ENCODE results near the gene TRIM29.
"Not testable (repeated sequence)": the region's sequence is repeated elsewhere in the genome, so short reads cannot be mapped to it uniquely, and the experiment has no call there.

The TRIM29 gene

GRCh38 chr11:120172054-120172911 lies 34.4 kb upstream of the TRIM29 start:
- DNase-seq = peak; percentile 69

- DNase-seq = no peak
Observed at GRCh38 chr11:120170741-120171261, 32.9 kb upstream of the TRIM29 start.

DNA sequence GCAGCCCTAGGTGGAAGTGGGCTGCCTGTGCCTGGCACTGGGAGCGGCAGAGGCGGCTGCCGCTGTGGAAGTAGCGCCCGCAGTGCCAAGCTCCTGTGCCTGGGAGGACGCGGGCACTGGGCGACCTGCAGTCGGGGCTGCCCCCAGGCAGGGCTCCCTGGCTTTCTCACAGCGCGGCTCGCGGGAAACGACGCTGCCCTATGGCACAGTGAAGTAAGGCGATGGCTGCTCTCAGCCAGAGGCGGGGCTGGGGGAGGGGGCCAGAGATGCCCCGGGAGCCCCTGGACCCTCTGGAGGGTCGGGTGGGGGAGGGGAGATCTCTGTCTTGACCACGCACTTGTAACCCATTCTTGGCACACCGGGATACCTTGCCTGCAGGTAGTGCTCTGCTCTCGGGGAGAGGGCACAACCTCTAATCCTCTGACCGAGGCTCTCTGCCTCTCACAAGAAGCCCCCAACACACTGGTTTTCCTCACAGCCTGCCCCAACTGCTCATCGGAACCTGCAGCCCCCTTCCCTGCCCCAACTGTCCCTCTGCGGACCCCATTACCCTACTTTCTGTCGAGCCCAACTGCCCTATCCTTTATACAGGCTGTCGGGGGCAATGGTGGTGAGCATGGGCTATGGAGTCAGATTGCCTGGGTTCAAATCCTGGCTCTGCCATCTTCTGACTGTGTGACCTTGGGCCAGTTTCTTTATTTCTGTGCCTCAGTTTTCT lies 32.2 kb upstream of the TRIM29 start:
- no peak for DNase-seq

GRCh38 chr11:120168960-120169681 lies 31.2 kb upstream of the TRIM29 start:
- DNase-seq = peak; percentile 71

DNA sequence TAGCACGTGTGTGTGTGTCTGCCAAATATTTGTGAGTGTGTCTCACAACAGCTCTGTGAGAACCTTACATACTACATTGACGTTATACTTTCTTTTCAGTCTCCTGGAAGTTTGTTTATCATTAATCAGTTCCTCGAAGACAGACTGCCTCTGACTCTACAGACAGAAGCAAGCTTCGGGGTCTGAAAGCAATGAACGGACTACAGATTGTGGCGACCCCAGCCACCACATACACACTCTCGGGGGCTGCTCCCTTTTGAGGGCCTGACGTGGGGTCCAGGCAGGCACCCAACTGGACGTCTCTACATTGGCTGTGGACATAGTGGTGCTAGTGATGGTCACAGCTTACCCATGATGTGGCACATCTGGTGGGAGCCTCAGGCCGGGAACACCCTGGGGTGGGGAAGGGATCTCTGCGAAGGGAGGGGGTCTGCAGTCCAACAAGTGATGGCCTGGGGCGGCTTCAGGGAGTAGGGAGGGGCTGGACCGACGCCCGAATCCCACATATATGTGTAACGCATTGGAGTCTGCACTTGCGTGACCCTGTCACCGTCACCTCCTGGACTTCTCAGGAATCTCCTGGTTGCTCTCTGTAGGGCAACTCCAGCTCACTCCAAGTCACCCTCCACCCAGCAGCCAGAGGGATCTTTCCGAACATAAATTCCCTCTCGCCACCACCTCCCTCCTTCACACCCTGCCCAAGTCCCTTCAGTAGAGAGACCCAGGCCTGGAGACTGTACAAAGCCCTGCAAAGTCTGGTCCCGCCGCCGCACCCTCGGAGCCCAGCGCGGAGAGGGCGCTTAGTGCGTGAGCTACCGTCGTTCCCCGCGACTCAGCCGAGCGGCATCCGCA lies 30.4 kb upstream of the TRIM29 start:
- DNase-seq = no peak

DNA sequence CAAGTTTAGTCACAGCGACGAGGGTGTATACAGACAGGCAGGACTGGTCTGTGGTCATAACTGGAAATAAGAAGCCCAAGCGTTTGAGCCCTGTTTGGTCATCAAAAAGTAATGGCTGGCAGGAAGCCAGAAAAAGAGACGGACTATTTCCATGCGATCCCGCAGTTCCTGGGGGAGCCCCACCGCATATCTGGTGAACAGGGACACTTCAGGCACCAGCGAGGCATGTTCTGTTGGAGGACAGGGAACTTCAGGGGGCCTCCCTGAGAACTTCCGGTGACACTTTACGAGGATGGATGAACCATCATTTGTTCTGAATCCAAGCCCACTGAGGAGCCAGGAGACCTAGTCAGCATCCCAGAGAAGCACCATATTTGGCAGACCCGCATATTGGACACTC lies 29.7 kb upstream of the TRIM29 start:
- DNase-seq = no peak

DNA sequence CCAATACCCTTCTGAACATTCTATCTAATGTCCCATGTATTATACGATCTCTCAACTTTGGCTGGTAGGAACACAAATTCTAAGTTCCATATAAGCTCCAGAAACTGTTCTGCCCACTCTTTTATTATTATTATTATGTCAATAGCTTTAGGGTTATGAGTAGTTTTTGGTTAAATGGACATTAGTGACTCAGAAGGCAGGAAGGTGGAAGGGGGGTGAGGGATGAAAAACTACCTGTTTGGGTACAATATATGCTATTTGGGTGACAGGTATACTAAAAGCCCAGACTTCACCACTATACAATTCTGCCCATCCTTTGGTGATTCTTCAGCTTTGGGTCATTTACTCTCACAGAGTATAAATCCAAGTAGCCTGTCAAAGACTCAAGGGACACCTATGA lies 22.5 kb upstream of the TRIM29 start:
- DNase-seq = no peak

DNA sequence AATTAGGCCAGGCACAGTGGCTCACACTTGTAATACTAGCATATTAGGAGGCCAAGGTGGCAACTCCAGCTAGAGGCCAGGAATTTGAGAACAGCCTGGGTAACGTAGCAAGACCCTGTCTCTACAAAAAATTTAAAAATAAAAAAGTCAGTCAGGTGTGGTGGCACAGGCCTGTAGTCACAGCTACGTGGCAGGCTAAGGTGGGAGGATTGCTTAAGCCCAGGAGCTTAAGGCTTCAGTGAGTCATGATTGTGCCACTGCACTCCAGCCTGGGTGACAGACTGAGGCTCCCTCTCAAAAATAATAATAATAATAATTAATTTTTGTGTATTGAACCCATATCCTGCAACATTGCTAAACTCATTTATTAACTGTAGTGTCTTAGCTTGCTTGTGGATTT lies 15.3 kb upstream of the TRIM29 start:
- no peak for DNase-seq

GRCh38 chr11:120151536-120151935 lies 13.6 kb upstream of the TRIM29 start:
- no peak for DNase-seq

DNA sequence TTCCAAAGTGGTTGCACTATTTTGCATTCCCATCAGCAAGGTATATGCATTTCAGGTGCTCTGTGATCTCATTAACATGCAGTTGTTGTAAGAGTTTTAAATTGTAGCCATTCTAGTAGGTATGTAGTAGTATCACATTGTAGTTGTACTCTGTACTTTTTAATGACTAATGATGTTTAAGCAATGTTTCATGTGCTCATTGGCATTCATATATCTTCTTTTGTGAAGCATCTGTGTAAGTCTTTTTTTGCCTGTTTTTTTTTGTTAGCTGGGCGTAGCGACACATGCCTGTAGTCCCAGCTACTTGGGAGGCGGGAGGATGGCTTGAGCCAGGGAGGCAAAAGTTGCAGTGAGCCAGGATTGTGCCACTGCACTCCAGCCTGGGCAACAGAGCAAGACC lies 11.3 kb upstream of the TRIM29 start:
- no peak for DNase-seq

GRCh38 chr11:120147950-120148270 lies 10.0 kb upstream of the TRIM29 start:
- no peak for DNase-seq

GRCh38 chr11:120147094-120147949 lies 9.4 kb upstream of the TRIM29 start:
- no peak for DNase-seq

- DNase-seq = no peak
Observed at GRCh38 chr11:120146413-120147093, 8.6 kb upstream of the TRIM29 start.

DNA sequence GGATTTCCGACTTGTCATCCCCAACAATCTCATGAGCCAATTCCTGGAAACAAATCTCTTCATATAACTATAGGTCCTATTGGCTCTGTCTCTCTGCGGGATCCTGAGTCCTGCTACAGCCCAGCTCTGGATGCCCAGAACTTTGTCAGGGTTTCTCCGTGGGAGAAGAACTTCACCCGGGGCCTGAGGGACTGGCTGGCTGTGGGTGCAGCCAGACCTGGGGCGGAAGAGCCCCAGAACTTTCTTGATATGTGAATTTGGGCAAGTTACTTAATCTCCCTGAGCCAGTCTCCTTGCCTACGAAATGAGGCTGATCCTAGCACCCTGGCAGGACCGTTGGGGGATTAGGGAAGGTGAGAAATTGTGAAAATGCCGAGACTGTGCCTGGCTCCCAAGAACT lies 6.6 kb upstream of the TRIM29 start:
- no peak for DNase-seq

- DNase-seq = not testable (repeated sequence)
Observed at GRCh38 chr11:120143472-120143871, 5.6 kb upstream of the TRIM29 start.

DNA sequence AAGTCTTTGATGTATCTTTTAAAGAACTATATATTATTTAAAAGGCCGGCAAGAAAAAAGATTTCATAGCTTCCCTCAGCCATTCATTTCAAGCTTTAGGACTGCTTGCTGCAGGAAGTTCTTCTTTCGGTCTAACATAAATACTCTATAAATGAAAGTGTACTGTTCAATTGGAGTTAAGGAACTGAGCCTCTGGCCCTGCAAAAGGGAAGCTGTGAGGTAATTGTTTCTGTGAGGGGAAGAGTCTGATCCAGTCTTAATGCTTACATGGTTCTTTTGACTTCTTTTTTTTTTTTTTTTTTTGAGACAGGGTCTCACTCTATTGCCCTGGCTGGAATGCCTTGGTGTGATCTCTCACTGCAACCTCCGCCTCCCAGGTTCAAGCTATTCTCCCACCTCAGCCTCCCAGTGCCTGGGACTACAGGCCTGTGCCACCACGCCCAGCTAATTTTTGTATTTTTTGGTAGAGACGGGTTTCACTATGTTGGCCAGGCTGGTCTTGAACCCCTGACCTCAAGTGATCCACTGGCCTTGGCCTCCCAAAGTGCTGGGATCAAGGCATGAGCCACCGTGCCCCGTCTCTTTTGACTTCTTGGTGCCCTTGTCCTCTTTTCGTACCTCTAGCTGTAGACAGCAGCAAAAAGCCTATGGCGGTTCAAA lies 4.7 kb upstream of the TRIM29 start:
- no peak for DNase-seq

DNA sequence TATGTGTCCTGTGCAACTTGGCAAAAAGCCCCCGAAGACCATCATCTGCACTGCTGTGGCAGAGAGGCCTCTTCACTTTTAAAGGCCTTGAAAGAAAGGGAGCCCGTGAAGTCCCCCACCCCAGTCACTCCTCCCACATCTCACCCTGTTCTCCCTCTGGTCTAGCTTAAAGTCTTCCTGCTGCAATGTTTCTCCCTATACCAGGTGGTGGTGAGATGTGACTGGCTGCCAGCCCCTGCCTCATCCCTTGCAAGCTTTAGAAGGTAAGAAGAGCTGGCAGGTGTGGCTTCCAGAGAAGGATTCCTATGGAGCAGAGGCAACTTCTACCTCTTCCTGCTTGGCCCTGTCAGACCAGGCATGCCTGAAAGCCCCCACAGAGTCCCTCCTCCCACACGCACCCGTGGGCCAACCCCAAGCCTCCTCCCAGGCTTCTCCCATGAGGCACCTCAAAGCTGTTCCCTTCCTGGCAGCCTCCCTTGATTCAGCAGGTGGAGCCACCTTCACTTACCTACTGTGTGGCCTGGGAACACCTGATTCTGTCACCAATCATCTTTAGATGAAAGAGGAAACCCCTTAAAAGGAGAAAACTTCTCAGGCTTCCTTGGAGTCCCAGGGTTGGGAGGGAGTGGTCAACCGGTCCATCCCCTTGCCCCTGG lies 4.0 kb upstream of the TRIM29 start:
- no peak for DNase-seq

DNA sequence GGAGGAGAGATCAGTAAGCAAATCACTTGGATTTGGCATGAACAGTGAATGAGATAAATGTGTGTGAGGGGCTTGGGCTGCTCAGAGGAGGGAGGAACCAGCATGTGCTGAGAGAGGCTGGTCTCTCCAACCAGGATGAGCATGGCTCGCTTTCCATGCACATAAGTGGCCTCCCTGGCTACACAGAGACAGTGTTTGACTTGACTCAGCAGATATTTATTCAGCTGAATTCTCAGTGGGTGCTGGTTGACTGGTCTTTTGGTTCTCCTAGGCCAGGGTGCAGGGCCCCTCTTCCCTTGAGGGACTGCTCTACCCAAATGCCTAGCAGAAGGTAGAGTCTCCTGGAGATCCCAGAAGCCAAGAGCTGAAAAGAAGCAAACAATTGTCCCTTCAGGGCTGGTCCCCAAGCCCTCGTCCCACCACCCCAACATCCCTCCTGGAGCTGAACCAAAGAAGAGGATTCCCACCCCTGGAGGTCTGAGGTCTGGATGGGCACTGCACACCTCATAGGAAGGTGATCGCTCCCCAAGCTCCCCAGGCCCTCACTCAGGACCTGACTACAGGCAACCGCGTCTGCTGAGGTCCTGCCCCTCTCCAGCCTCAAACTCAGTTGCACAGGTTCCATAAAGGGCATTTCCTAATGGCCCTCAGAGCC lies 3.3 kb upstream of the TRIM29 start:
- DNase-seq = no peak

DNA sequence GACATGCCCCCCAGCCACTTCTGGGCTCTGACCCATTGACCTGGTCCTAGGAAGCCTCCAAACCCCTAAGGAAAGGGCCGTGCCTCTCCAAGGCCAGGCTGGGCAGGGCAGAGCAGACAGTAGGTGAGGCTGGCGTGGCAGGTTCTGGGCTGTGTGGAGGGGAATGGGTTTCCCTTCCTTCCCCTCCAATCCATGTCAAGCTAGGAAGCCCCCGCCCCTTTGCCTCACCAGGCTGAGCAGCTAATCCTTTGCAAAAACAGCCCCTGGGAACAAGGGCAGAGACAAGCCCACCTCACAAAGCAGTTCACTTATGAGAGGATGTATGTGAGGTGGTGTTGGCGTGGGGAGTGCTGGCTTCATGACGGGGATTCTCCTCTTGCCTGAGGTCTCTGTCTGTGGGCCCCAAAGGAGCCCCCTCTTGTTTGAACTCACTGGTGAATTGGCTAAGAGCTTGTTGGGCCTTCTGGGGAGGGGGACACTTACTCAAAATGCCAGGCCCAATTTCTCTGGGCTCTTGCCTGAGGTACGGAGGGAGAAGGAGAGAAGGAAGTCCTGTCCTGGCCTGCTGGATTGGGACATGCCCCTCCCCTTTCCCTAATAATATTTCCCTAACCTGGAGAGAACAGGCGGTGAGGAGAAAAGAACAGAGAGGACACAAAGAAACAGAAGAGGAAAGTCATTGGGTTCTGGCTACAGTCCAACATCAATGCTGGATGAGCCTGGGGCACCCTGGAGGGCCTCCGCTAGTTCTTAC lies 1.6 kb upstream of the TRIM29 start:
- DNase-seq = no peak

Data from activated CD4-positive, alpha-beta T cell treated with anti-CD3 and anti-CD28 coated beads for 48 hours (primary cell).